Measurements from ENCODE around the gene PVALB.

Gene PVALB

DNA sequence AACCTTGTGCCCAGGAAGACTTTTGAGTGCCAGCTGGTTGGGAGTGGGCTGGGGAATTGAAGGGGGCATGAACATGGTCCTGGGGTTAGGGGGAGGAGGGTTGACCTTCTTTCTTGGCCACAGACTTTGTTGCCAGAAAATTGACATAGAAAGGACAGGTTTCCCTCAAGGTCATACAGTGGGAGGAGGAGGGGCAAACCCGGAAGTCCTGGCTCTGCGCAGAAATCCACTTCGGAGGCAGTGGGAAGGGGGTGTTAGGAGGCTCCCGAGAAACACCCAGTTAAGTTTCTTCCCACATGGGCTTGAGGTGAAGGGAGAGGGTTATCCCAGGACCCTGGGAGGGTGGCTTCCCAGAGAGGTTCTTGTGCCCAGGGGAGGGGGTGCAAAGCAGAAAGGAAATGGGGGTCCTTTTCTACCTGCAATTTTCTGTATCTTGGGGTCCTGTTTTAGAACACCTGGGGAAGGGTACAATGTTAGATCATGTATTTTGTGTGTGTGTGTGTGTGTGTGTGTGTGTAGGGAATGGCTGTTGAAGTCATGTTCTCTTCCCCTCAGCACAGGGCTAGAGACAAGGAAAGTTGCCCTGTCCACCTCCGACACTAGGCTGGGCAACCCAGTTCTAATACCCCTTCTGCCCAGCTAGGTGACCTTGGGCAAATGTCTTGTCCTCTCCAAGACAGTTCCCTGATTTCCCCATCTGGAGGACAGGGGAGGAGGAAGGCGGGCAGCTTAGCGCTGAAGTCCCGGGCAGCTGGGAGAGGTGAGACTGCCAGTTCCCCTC is 1.1 kb downstream of the PVALB start:
- no peak for DNase-seq (ENCODE audit: low read depth, low spot score)

DNA sequence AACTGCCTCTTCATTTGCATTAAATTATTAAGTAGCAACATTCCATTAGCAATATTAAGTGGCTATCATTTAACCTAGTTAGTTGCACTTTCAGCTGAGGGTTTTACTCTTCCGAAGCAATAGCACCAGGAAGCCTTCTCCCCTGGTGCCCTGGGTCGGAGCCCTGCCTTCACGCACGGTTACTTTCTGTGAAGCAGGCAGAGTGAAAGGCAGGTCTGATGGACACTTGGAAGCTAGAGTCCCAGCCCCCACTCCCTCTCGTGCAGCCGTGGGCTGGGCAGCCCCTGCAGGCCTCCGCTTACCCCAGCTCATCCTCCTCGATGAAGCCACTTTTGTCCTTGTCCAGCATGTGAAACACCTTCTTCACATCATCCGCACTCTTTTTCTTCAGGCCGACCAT is 2.0 kb downstream of the PVALB start:
- DNase-seq (ENCODE audit: low read depth, low spot score) = no peak
- no peak overlapping the region for H3K27ac ChIP-seq

More for the DNA sequence above, 1.1 kb downstream of the PVALB start:
- no peak overlapping the region for H3K27ac ChIP-seq

DNA sequence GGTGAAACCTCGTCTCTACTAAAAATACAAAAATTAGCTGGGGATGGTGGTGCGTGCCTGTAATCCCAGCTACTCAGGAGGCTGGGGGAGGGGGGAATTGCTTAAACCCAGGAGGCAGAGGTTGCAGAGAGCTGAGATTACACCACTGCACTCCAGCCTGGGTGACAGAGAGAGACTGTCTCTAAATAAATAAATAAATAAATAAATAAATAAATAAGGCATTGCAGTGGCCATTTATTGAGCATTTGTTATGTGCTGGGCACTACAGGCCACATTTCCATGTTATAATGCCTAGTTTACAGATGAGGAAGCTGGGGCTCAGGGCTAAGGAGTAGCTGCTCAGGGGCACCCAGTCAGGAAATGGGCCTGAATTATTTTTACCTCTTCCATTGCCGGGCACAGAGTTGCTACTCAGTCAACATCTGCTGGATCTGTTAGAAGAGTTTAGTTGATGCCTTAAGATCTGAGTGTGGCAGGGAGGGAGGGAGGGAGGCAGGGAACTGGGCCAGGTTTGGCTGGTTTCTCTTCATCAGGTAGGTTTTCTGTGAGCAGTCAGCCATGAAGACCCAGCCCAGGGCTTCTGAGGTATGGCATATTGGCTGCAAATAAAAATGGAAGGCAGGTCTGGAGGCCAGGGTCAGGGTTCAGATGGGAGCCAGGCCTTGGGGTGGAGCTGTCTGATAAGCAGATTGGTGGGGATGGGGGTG is 5.6 kb downstream of the PVALB start:
- H3K27ac ChIP-seq = no peak overlapping the region
- no peak for DNase-seq (ENCODE audit: low read depth, low spot score)

DNA sequence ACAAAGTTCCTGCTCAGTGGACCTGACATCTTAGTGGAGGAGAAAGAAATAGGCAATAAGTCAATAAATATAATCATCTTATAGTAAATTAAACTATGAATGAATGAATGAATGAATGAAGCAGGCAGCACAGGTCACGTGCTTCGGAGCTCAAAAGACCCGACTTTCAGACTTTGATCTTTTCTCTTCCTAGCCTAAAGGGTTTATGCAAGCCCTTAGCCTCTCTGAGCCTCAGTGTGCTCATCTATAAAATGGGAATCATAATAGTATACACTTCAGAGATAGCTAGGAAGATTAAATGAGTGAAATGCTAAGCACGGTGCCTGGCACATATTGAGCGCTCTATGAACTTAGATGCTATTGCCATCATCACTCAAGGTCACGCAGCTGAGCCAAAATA is 7.5 kb downstream of the PVALB start:
- H3K27ac ChIP-seq = no peak overlapping the region

DNA sequence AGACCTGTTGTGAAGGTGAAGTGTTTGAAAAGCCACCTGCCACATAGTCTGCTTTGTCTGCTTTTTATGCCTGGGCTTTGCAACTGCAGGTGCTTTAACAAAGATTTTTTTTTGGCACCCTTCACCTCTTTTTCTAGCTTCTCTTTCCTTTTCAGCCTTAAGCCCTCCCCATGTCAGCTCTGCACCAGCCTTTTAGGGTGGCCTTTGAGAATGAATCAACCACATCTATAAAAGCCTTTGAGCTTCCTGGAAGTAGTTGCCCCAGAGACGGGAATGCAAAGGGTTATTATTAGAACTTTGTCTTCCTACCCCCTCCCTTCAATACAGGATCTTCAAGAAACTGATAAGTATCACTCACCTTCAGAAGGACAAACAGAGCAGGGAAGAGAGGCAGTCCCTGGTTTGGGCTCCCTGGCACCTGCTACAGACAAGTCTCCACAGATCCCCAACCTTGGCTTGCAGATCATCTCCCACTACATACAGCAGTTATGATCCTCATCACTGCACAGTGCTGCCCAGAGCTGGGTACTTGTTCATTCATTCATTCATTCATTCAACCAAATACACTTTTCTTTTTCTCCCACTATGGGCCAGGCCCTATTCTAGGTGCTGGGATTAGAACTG is 8.0 kb downstream of the PVALB start:
- DNase-seq (ENCODE audit: low read depth, low spot score) = no peak
- no peak overlapping the region for H3K27ac ChIP-seq

More for the DNA sequence above, 7.5 kb downstream of the PVALB start:
- DNase-seq (ENCODE audit: low read depth, low spot score) = no peak

DNA sequence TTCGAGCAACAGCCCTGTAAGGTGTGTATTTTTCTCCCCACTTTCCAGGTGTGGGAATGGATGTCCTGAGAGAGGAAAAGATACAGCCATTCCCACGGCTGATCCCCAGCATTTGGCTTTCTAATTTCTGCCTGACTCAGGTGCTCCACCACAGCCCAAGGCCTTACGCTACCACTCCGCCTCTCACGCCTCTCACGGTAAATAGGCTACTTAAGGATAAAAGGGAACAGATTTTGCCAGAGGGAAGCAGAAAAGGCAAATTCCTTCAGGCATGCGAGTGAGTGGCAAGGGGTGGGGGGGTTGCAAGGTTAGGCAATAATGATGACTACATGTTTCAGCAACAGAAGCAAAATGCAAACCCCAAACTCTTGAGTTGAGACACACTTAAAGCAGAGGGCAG is 9.2 kb downstream of the PVALB start:
- DNase-seq (ENCODE audit: low read depth, low spot score) = no peak
- H3K27ac ChIP-seq = no peak overlapping the region

DNA sequence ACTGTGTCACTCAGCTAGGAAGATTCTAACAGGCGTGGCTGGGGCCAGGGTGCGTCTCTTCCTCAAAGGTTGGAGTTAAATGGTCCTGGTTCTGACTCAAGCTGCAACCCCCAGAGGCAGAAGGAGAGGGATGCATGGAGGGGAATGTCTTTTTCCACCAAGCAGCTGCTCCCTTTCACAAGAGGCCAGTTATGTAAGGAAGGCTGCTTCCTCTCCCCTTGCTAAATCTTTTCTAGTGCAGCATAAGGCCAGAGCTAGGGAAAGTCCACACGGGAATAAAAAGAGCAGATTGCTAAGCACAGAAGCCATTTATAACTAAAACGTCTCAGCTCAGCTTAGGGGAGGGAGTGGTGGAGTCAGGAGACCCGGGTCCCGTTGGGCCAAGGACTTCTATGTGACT is 10.0 kb downstream of the PVALB start:
- DNase-seq (ENCODE audit: low read depth, low spot score) = no peak
- H3K27ac ChIP-seq = no peak overlapping the region

DNA sequence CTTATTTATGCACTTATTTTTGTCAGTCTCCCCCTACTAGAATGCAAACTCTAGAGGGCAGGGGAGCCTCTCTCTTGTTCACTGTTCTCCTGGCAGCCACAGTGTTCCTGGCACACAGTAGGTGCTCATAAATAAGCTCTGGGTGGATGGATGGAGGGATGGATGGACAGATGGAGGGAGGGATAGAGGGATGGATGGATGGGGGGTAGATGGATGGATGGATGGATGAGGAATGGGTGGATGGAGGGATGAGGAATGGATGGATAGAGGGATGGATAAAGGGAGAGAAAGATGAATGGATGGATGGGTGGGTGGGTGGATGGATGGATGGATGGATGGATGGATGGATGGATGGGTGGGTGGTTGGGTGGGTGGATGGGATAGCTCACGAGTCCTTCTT is 13.5 kb downstream of the PVALB start:
- no peak overlapping the region for H3K27ac ChIP-seq
- DNase-seq (ENCODE audit: low read depth, low spot score) = no peak

DNA sequence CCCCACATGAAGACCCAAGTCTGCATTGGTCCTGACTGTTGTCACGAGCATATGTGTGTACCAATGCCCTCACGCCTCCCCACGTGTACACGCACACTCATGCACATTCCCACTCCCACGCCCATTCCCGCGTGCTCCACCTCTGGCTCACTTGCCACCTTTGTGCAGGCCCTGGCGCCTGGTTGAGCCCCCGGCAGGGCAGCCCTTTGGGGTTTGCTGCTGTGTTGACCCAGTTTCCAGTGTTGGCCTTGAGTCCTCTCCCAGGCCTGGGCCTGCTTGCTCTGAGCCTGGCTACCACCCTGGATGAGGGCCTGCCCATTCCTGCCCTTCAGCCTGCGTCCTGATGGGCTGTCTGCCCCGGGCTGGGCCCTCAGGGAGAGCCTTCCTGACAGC is 18.2 kb downstream of the PVALB start:
- DNase-seq (ENCODE audit: low read depth, low spot score) = no peak
- no peak overlapping the region for H3K27ac ChIP-seq

DNA sequence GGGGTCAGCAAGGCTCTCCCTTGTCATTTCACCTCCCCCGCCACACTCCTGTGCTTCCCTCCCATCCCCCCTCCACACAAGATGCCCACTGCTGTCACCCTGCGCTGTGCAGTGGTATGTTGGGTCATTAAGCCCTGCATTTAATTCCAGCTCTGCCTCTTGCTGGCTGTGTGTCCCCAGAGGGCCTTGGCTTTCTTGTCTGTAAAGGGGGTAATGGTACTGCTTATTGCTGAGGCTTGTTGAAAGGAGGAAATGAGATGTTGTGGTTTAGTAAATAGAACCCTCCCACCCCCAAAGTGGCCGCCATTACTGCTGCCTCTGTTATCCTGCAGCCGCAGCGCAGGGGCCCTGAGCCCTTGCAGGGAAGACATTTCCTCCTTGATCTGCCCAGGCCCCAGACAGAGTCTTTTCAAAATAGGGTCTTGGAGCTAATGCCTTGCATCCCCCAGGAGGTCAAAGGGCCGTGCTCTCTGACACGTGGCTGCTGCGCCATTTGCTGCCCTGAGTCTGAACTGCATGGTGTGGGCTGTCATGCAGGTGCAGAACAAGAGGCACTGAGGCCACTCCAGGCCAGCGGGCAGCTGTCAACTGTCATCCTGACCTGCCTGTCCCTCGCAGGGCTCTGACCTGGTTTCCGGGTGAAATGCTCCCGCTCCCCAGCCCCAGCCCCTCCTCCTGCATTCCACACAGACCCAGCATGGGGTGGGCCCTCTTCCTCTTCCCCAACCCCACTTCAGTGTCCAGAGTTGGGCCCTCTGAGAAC is 18.7 kb downstream of the PVALB start:
- no peak for DNase-seq (ENCODE audit: low read depth, low spot score)
- H3K27ac ChIP-seq = no peak overlapping the region

DNA sequence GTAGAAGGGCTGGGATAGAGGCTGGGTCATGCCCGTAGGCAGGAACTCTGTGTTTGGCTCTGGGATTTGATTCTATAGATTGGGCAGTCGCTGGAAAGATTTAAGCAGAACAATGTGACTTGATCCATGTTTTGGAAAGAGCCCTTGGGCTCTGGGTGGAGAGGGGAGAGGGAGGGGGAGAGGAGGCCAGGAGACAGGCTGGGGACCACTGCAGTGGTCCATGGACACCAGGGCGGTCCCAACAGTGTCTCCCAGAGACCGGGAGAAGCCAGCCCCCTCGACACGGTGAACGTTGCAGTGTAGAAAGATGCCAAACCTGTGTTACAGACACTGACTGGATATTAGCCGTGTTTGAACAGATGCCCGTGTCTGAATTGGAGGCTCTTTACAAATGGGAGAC is 19.5 kb downstream of the PVALB start:
- H3K27ac ChIP-seq = no peak overlapping the region
- DNase-seq (ENCODE audit: low read depth, low spot score) = no peak

DNA sequence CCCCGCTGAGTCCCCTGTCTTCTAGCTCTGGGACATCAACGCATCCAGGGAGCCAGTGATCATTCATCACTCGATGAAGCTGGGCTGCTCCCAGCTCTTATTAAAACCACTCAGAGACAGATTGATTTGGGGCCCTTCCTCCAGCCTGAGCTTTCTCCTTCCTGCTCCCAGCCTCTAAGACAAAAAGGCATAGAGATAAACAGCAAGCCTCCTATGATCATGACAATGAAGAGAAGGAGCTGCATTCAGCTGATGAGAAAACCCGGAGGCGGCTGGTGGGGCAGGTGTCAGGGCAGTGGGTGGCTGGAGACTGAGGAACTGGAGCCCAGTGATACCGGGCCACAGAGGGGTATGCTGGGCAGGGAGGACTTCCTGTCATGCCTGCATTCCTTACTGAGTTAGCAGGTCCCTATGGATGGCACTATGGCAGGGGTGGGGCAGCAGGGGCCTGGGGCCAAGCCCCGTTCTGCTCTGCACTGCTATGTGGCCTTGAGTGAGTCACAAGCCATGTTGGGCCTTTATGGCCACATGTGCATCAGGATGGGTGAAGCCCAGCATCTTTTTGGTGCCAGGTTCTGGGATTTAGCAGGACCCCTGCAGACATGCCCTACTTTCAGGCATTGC is 20.2 kb downstream of the PVALB start:
- no peak overlapping the region for H3K27ac ChIP-seq

DNA sequence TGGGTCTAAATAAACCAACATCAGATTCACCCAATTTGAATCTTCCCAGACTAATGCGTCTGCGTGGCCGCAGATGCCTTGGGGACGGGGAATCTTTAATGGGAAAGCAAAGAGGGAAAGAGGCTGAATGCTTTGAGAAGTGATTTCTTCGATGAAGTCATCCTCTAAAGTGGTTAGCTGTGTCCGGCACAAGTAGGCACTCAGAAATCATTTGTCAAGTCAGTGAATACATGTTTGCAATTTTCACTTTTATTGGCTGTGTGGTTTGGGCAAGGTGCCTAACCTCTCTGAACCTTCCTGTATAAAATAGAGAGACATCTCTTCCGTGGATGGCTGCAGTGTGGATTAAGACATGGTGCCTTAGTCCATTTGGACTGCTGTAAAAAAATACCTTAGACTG is 21.2 kb downstream of the PVALB start:
- no peak for DNase-seq (ENCODE audit: low read depth, low spot score)
- H3K27ac ChIP-seq = no peak overlapping the region

More for the DNA sequence above, 20.2 kb downstream of the PVALB start:
- no peak for DNase-seq (ENCODE audit: low read depth, low spot score)

DNA sequence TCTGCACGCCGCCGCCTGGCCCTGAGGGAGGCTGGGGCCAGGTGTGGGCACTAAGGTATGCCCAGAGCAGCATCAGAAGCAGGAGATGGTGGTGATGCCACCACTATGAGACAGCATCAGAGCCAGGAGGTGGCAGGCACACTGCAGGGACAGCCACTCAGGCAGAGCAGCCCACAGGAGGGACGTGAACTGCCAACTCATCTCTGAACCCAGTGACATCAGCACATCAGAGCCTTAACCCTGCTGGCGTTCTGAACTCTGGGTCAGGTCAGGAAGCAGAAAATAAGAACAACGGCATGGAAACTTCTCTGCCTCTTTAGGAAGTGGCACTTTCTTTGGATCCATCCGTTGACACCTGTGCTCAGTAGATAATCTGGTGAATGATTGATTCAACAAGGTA is 26.2 kb downstream of the PVALB start:
- DNase-seq (ENCODE audit: low read depth, low spot score) = no peak
- H3K27ac ChIP-seq = no peak overlapping the region

DNA sequence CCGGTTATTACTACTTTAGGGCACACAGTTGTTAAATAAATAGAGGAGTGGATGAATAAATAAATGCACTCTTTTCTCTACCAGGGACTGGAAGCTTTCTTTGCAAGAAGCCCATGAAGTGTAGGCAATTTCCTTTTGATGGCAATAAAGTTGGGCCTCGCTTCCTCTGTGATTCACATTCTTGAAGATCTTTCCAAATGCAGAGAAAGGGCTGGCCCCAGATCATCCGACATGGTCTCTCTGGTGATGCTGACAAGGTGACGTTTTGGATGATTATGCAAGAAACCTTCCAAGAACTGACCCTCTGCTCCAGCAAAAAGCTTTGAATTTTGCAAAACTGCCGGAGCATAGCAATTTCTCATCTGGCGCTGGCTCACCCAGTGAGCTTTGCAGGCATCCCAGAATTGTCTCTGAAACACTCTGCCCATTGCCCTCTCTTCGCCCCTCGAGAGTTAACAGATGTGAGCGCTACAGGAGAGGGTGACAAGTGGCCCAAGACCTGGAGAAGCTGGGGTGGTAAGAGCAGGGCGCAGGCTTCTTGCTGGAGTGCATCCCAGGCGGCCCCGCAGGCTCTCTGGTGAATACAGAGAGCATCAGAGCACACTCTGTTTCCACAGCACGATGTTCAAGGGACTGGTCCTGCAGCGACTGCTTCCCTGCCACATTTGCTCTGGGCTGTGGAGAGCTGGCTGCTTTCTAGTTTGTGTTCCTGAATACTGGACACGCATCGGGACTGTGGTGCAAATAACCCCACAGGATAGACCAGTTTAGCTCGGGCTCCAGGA is 29.4 kb downstream of the PVALB start:
- no peak for DNase-seq (ENCODE audit: low read depth, low spot score)
- no peak overlapping the region for H3K27ac ChIP-seq

DNA sequence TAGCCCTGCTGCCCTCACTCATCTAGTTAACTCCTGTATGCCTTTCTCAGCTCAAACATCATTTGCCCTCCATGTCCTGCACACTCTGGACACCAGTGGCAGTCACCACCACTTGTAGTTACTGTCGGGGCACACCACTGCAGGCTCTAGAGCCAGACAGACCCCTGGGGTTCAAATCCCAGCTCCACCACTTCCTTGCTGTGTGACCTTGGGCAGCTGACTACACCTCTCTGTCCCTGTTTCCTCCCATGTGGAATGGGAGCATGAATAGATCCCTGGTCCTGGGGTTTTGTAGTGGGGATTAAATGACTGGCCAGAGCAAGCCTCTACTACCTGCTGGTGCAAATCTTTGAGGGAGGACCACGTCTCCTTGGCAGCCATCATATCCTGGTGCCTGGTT is 33.1 kb downstream of the PVALB start:
- DNase-seq (ENCODE audit: low read depth, low spot score) = no peak

DNA sequence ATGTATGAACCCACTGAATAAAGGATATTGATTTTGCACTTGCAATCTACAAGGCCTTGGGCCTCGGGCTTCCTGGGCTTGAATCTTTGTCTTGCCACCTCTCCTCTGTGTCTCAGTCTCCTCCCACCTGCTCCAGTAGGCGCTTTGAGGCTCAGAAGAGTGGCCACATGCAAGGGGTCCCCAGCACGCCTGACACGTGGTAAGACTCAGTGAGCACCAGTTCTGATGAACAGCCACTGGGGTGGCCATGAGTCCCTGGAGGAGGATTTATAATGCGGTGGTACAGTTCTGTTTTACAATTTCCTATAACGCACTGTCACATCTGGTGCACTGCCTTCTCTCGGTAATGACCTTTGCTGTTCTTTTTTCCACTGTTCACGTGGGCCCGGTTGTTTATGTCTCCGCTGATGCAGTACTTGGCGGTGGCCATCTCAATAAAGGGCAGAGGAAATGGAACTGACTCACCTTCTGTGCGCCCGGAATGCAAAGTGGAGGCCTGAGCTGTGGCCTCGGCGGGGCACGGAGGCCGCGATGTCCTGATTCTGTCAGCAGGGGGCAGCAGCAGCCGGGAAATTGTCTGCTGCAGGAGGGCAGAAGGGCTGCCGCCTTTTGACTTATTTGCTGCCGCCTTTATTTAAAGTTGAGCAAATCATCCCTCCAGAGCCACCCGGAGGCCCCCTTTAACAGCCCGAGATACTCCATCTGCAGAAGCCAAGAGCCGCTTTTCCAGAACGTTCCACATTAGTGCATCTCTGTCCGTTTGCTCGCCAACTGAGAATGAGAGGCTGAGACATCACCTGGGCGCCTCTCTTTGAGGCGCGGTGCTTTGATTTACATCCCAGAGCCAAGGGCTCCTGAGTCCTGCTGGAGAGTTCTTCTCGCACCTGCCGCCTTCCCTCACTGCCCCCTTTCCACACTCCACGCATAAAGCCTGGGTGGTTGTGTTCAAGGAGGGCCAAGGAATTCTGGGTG is 34.9 kb downstream of the PVALB start:
- H3K27ac ChIP-seq = no peak overlapping the region
- DNase-seq (ENCODE audit: low read depth, low spot score) = peak; percentile 34

More for the DNA sequence above, 33.1 kb downstream of the PVALB start:
- no peak overlapping the region for H3K27ac ChIP-seq

DNA sequence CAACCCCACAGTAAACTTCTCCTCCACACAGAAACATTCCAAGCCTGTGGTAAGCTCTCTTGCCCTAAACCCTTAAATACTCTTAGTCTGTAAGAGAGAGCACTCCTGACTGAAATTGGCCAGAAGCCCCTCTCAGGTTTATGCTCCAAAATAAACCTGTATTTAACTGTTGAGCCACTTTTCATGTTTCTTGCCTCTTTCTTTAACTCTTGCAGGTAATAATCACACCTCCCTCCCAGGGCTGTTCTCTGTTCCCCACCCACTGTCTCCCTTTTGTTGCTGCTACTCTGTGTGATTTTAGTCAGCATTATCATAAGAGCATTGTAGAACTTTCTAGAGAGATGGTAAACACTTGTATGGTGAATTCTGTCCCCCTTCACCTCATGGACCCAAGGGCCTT is 38.8 kb downstream of the PVALB start:
- DNase-seq (ENCODE audit: low read depth, low spot score) = no peak
- no peak overlapping the region for H3K27ac ChIP-seq

All from epithelial cell of prostate (primary cell).